HTR-8/SVneo (cell line): Measurements from ENCODE around the gene INVS.
"Not testable (repeated sequence)": the region's sequence is repeated elsewhere in the genome, so short reads cannot be mapped to it uniquely, and the experiment has no call there.

ENCODE experiments used
- DNase-seq: peaks from one replicate; pipeline ENCODE4 v3.0.0; 2011; ENCODE audit warnings: low spot score, mixed read lengths; ENCODE audit not compliant: insufficient read length
- FAIRE-seq: peaks from 2 replicates; lab custom pipeline; 2011; peaks lifted over from hg19 to GRCh38; lab: Jason Lieb, UNC

Gene INVS

GRCh38 chr9:100236986-100237385, 137.9 kb downstream of the INVS start:
- not testable (repeated sequence) for FAIRE-seq, DNase-seq

- FAIRE-seq (no peak), DNase-seq (no peak)
Measured at GRCh38 chr9:100240512-100240911, 141.5 kb downstream of the INVS start.

- DNase-seq, result no peak
- no peak for FAIRE-seq
Measured at GRCh38 chr9:100267211-100267610, 168.2 kb downstream of the INVS start.

GRCh38 chr9:100268271-100268670, 169.2 kb downstream of the INVS start:
- DNase-seq (no peak), FAIRE-seq (no peak)

- DNase-seq (no peak), FAIRE-seq (no peak)
Measured at GRCh38 chr9:100269656-100270055, 170.6 kb downstream of the INVS start.

GRCh38 chr9:100277166-100277979, 178.3 kb downstream of the INVS start:
- FAIRE-seq, result no peak
- no peak for DNase-seq

- DNase-seq (no peak), FAIRE-seq (no peak)
Measured at GRCh38 chr9:100281066-100281465, 182.0 kb downstream of the INVS start.

GRCh38 chr9:100281676-100282387, 182.8 kb downstream of the INVS start:
- FAIRE-seq (no peak), DNase-seq (no peak)

- no peak for DNase-seq
- FAIRE-seq, result no peak
Measured at GRCh38 chr9:100282388-100282719, 183.3 kb downstream of the INVS start.

- no peak for FAIRE-seq
Measured at GRCh38 chr9:100284247-100284646, 185.2 kb downstream of the INVS start.

GRCh38 chr9:100285080-100285479, 186.0 kb downstream of the INVS start:
- no peak for FAIRE-seq
- DNase-seq, result no peak

More at GRCh38 chr9:100284247-100284646, 185.2 kb downstream of the INVS start:
- DNase-seq, result no peak

GRCh38 chr9:100285601-100286000, 186.6 kb downstream of the INVS start:
- FAIRE-seq (no peak), DNase-seq (no peak)

GRCh38 chr9:100286257-100286656, 187.2 kb downstream of the INVS start:
- no peak for FAIRE-seq

GRCh38 chr9:100287186-100287585, 188.1 kb downstream of the INVS start:
- DNase-seq, result no peak
- FAIRE-seq, result no peak

More at GRCh38 chr9:100286257-100286656, 187.2 kb downstream of the INVS start:
- DNase-seq, result no peak

- DNase-seq, result no peak
- no peak for FAIRE-seq
Measured at GRCh38 chr9:100290714-100291113, 191.7 kb downstream of the INVS start.

GRCh38 chr9:100292414-100292813, 193.4 kb downstream of the INVS start:
- DNase-seq (no peak), FAIRE-seq (no peak)

GRCh38 chr9:100294341-100294740, 195.3 kb downstream of the INVS start:
- DNase-seq (no peak), FAIRE-seq (no peak)

GRCh38 chr9:100294806-100295205, 195.8 kb downstream of the INVS start:
- DNase-seq, result no peak
- FAIRE-seq, result no peak

GRCh38 chr9:100295240-100295639, 196.2 kb downstream of the INVS start:
- DNase-seq (no peak), FAIRE-seq (no peak)

- DNase-seq, result no peak
- no peak for FAIRE-seq
Measured at GRCh38 chr9:100296407-100296806, 197.4 kb downstream of the INVS start.

- DNase-seq (no peak), FAIRE-seq (no peak)
Measured at GRCh38 chr9:100298378-100298777, 199.3 kb downstream of the INVS start.

- FAIRE-seq (no peak), DNase-seq (no peak)
Measured at GRCh38 chr9:100303747-100304146, 204.7 kb downstream of the INVS start.
